HCEC 1CT (cell line): ENCODE measurements around the gene C14orf132.
A peak's percentile ranks its signal among the peaks of the same experiment; 100 is the strongest.
"Not testable (repeated sequence)": the region's sequence is repeated elsewhere in the genome, so short reads cannot be mapped to it uniquely, and the experiment has no call there.

ENCODE experiments used
- DNase-seq: peaks from one replicate; pipeline ENCODE4 v3.0.0-alpha.2; 2017

Gene C14orf132

GRCh38 chr14:96038920-96039632 lies at the start of gene C14orf132:
C14orf132 (plus strand) TSS chr14:96039362; CDS start chr14:96039501, 139 bp downstream.
- peak; percentile 66 for DNase-seq

DNA sequence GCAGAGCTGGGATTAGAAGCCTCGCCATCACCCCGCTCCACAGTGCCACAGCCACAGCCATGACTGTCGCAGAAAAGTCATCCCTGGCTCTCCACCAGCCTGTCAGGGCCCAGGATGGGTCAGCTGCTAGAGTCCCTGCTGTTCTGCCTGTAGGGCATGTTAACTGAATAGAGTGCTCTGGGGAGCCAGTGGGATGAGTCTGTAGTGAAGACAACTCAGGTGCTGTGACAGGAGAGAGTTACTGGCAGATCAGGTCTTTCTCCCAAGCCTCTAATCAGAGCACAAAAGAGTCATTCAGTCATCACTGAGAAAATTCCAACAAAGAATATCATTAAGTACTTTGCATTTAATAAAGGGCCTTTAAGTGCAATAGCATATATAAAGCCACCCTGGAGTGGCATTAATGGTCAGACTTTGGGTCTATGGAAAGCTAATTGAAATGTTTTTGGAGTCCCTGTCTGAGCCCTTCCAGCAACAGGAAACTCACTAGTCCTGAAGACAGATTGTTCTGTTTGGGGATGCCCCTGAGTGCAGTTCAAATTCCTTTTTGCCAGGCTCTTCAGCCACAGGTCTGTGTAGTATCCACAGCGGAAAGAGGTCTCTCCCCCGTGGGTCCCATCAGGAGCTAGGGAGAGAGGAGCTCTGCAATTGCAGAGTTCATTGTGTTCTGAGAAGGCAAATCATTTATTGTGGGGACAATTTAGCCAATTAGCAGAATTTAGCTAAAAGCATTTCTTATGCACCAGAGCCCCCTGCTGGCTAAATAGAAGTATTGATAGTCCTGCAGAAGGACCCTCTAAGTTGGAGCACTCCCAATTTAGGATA lies 45.2 kb upstream of the C14orf132 start:
- DNase-seq: peak; percentile 52

GRCh38 chr14:95994593-95994928 lies 44.6 kb upstream of the C14orf132 start:
- DNase-seq: no peak

- peak; percentile 40 for DNase-seq
Measured at GRCh38 chr14:95998656-95999055, 40.5 kb upstream of the C14orf132 start.

DNA sequence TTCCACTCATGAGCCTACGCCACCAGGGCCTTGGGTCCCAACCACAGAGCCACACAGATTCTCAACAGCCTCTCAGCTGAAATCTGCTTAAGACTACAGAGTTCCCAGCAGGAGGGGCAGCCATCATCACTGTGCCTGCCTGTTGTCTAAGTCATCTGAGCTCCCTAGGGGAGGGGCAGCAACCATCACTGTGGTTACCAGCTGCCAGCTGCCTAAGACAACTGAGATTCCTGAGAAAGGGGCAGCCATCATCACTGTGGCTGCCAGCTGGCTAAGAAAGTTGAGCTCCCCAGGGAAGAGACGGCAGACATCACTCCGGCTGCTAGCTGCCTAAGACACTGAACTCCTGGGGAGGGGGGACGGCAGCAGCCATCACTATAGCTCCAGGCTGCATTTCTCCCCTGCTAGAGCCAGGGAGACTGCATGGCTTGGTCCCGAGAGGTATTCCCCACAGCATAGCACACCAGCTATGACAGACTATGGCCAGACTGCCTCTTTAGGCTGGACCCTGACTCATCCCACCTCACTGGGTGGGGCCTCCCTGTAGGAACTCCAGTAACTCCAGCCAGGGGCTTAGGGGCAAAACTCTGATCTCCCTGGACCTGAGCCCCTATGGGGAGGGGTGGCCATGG lies 37.2 kb upstream of the C14orf132 start:
- DNase-seq: no peak

- no peak for DNase-seq
Measured at GRCh38 chr14:96002498-96002884, 36.7 kb upstream of the C14orf132 start.

- DNase-seq: no peak
Measured at GRCh38 chr14:96011131-96011530, 28.0 kb upstream of the C14orf132 start.

- no peak for DNase-seq
Measured at GRCh38 chr14:96011607-96012006, 27.6 kb upstream of the C14orf132 start.

DNA sequence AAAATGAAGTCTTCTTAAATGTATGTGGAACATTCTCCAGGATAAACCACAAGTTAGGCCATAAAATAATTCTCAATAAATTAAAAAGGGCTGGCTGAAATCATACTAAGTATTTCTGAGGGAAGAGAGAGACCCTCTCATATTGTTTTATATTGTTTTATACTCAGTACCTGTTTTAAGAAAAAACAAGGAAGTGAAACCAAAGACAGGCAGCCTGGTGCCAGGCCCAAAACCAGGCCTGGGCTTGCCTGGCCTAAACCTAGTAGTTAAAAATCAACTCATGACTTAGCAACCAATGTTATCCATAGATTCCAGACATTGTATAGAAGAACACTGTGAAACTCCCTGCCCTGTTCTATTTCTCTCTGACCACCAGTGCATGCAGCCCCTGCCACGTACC lies 26.4 kb upstream of the C14orf132 start:
- DNase-seq: not testable (repeated sequence)

GRCh38 chr14:96014176-96014575 lies 25.0 kb upstream of the C14orf132 start:
- DNase-seq: no peak

DNA sequence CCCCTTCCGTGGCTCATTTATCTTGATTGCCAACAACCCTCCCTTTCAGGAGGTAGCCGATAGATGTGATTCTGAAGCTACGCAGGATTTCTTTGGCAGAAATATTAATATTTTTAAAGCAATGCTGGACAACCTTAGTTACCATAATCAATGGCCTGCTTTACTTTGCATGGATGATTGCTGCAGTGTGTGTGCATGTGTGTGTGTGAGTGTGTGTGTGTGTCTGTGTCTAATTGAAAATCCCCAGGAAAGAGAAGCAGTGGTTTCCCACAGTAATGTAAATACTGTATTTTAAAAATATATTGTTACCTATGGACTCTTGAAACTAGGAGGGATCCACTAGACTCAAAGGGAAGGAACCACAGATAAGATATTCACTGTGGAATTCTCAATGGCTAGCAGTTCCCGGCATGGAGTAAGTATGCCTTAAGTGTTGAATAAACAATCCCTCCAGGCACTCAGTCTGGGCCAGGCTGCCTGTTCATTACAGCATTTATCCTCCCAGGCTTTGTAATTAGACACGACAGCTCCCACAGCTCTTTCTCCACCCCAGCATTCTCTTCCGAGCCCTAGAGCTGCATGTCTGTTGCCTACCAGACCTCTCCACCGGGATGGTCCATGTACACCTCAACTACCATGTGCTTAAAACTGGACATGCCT lies 22.5 kb upstream of the C14orf132 start:
- DNase-seq: no peak

GRCh38 chr14:96017882-96018281 lies 21.3 kb upstream of the C14orf132 start:
- no peak for DNase-seq

DNA sequence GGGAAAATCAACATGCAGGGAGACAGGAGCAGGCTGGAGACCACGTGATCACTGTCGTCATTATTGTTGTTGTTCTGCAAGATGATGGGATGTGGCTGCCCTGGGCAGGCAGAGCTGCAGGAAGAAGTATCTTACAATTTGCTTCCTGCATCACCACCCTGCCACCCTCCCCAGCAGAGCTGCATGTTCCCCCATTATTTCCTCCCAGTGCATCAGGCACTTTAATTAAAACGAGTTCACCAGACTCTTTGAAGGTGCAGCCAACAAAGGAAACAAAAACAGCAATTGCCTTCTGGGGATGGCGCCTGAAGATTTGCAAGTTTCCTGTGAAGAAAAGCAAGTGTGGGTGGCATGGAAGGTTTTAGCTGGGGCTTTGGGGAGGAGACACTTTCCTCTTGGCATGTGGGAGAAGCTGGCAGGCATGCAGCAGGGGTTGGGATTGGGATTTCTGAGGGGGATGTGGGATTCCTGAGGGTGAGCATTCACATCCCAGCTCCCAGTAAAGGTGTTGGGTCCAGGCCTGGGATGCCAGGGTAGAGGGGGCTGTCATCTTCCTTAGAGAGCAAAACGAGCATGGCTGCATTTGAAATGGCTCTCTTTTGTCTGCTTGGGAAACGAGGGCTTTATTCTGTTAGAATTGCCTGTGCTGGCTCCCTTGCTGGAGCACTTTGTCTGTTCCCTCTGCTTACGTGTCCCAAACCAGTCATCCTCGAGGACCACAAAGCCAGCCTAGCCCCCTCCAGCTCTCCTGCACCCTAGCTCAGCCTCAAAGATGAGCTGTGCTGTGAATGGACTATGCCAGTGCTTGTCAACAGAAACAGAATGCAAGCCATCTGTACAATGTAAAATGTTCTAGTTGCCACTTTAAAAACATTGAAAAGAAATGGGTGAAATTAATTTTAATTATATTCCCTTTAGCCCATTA lies 11.5 kb upstream of the C14orf132 start:
- no peak for DNase-seq

DNA sequence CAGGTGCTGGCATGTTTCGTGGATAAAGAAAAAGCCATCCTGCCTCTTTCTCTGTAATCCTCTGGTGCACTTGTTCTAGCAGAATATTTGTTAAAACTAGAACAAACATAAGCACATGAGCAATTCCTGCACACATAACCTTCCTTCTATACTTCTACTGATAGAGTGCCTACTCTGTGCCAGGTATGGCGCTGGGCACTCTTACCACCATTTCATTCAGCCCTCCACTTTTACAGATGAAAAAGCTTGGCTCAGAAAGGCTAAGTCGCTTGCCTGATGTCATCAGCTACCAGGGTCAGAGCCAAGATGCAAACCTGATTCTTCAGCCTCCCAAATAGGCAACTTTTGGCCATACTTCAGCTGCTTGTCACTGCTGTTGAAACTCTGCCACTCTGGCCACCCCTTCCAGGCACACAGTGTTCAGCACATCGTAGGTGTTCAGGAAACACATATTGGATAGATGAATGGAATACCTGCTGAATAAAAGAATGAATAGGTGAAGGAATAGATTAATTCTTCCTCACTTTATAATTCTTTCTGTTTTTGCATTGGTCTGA lies 10.0 kb upstream of the C14orf132 start:
- no peak for DNase-seq

- DNase-seq: no peak
Measured at GRCh38 chr14:96030108-96030760, 8.9 kb upstream of the C14orf132 start.

- DNase-seq: no peak
Measured at GRCh38 chr14:96031691-96032090, 7.5 kb upstream of the C14orf132 start.

DNA sequence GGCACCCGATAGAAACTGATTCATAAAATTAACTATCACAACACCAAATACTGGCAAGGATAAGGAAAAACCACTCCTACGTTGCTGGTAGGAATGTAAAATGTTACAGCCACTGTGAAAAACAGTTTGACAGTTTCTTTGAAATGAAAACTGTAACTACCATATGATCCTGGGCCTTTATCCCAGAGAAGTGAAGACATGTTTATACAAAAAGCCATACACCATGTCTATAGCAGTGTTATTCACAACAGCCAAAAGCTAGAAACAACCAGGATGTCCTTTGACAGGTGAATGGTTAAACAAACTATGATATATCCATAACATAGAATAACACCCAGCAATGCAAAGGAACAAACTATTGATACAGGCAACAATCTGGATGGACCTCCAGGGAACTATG lies 3.7 kb upstream of the C14orf132 start:
- no peak for DNase-seq

- DNase-seq: peak; percentile 29
Measured at GRCh38 chr14:96037891-96038557, 1.1 kb upstream of the C14orf132 start.

DNA sequence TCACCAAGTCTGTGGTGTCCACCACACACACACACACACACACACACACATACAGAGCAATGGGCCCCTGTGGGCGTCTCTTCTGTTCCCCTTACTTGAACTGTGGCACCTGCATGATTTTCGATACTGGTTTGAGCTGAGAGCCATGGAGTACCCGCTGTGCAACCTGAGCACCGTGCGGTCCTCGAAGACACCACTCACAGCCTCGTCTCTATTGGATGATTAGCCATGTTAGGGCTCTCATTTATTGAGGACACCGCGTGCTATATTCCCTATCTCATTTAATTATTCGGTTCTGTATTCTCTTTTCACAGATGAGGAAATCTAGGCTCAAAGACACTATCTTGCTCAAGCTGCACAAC lies 623 bp upstream of the C14orf132 start:
- no peak for DNase-seq

DNA sequence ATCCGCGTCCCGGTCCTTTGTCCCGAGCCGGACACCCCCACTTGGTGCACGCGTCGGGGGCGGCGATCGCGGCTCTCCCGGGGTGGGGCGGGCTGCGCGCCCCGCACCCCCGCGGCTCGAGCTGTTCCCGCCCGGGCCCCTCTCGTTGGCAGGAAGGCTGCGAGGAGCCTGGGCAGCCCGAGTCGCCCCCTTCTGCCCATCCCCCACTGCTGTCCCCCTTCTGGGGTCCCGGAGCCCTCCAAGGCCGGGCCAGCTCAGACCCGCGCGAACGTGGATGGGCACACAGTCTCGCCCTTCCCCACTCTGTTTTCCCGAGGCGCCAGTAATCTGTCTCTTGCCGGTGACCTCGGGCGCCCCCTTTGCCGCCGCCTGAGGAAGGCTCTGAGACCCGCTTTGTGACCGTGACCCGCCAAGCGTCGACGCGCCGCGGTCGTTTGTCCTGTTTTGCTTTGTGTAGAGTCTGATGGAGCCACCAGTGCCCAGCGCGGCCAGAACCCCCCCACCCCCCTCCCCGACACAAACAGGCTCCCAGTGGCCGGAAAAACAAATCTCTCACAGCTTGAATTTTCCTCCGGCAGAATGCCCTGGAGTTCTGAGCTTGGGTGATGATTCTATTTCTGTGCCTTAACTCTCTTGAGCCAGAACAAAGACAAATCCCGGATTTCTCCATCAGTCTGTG lies 610 bp downstream of the C14orf132 start:
- no peak for DNase-seq
